HG03108 (cell line): ENCODE measurements around the gene SFMBT1.

Experiments used
- ATAC-seq: cut with Tn5 transposase; IDR thresholded peaks from one replicate; pipeline ENCODE4 v1.9.1; 2021; ENCODE audit warnings: moderate library complexity; ENCODE audit not compliant: unreplicated experiment

The SFMBT1 gene

GRCh38 chr3:52857864-52858263 lies 188.0 kb downstream of the SFMBT1 start:
- no peak for ATAC-seq

GRCh38 chr3:52857133-52857532 lies 188.7 kb downstream of the SFMBT1 start:
- ATAC-seq: no peak

GRCh38 chr3:52856666-52857065 lies 189.2 kb downstream of the SFMBT1 start:
- ATAC-seq: no peak

- ATAC-seq: no peak
These were observed 191.9 kb downstream of the SFMBT1 start for GRCh38 chr3:52854013-52854412.
